Activated CD8-positive, alpha-beta T cell treated with anti-CD3 and anti-CD28 coated beads, Interleukin-2, amount 10 ng/mL, durations not matched to agents 7 days and 5 days (primary cell): Measurements from ENCODE around the gene HCAR3. TPM values are rescaled to one million over a fixed set of nuclear protein-coding genes. Genes with fewer than 3 reads are reported as not detected.
"Not testable (repeated sequence)": the region's sequence is repeated elsewhere in the genome, so short reads cannot be mapped to it uniquely, and the experiment has no call there.

Experiments used
- ATAC-seq: fragments of 150-1000 bp; cut with Tn5 transposase; one replicate; pipeline ENCODE4 v1.10.0; 2021; ENCODE audit warnings: moderate library complexity
- CTCF ChIA-PET: fragments of 350-600 bp; sonication (Branson Sonifier 250); formaldehyde crosslinking; loops from one replicate; lab custom pipeline; 2021; ENCODE audit warnings: antibody characterized with exemption; lab: Charles Lee
- POLR2A ChIA-PET: fragments of 350-600 bp; sonication (Branson Sonifier 250); formaldehyde crosslinking; loops from one replicate; lab custom pipeline; 2021; ENCODE audit warnings: antibody characterized with exemption; lab: Charles Lee
- DNase-seq: peaks from one replicate; pipeline ENCODE4 v3.0.0-alpha.2; 2020
- H3K27ac Mint-ChIP-seq: one replicate; pipeline ENCODE4 v1.8.0; 2021; ENCODE audit warnings: mild to moderate bottlenecking, mixed read lengths
- H3K27me3 Mint-ChIP-seq: one replicate; pipeline ENCODE4 v1.8.0; 2021; ENCODE audit warnings: low read depth, mixed read lengths
- H3K36me3 Mint-ChIP-seq: one replicate; pipeline ENCODE4 v1.8.0; 2021; ENCODE audit warnings: low read depth, mixed read lengths
- H3K4me1 Mint-ChIP-seq: one replicate; pipeline ENCODE4 v1.8.0; 2021; ENCODE audit warnings: low read depth, mixed read lengths
- H3K4me3 Mint-ChIP-seq: one replicate; pipeline ENCODE4 v1.8.0; 2021; ENCODE audit warnings: mild to moderate bottlenecking, mixed read lengths
- H3K9me3 Mint-ChIP-seq: one replicate; pipeline ENCODE4 v1.8.0; 2022; ENCODE audit warnings: mixed read lengths; ENCODE audit not compliant: insufficient read depth
- total RNA-seq, 2 experiments: library from RNA; stranded (reverse); gene quantifications; one replicate each; pipeline ENCODE4 v1.2.3, GENCODE V29; 2021

HCAR3 gene
- total RNA-seq, 2 experiments from 2014 or later: not detected

GRCh38 chr12:122686538-122686937 lies 30.1 kb downstream of the HCAR3 start:
- no peaks in the 10 kb centered on the region for H3K9me3 Mint-ChIP-seq
- no peaks in the 10 kb centered on the region for H3K36me3 Mint-ChIP-seq
- H3K27me3 Mint-ChIP-seq: no peaks in the 10 kb centered on the region
- ChIA-PET CTCF (no interaction called here), POLR2A (no interaction called here)
- H3K4me3 Mint-ChIP-seq: no peak overlapping the region
- H3K27ac Mint-ChIP-seq: no peak overlapping the region
- peaks cover 2% of the 10 kb centered on the region for H3K4me1 Mint-ChIP-seq
- ATAC-seq: no peak
- DNase-seq: no peak

GRCh38 chr12:122684297-122684813 lies 32.3 kb downstream of the HCAR3 start:
- Mint-ChIP-seq H3K4me1 (no peaks in the 10 kb centered on the region), H3K4me3 (no peak overlapping the region), H3K9me3 (no peaks in the 10 kb centered on the region), H3K27me3 (no peaks in the 10 kb centered on the region), H3K36me3 (no peaks in the 10 kb centered on the region), H3K27ac (no peak overlapping the region)
- ATAC-seq (no peak), DNase-seq (no peak)
- POLR2A ChIA-PET: no interaction called here
- CTCF ChIA-PET: no interaction called here

- Mint-ChIP-seq H3K4me3 (no peak overlapping the region), H3K36me3 (no peaks in the 10 kb centered on the region), H3K27me3 (no peaks in the 10 kb centered on the region), H3K4me1 (no peaks in the 10 kb centered on the region), H3K27ac (no peak overlapping the region), H3K9me3 (no peaks in the 10 kb centered on the region)
- ChIA-PET CTCF (no interaction called here), POLR2A (no interaction called here)
- ATAC-seq (no peak), DNase-seq (no peak)
Observed at GRCh38 chr12:122681814-122682213, 34.8 kb downstream of the HCAR3 start.

- CTCF ChIA-PET, H3K27ac Mint-ChIP-seq, ATAC-seq, H3K36me3 Mint-ChIP-seq, H3K9me3 Mint-ChIP-seq, H3K4me3 Mint-ChIP-seq, DNase-seq, H3K4me1 Mint-ChIP-seq, H3K27me3 Mint-ChIP-seq: not testable (repeated sequence)
- POLR2A ChIA-PET: interaction anchor here (0.6 kb wide), 1 partner anchor 374 kb away, joined by 3 read pairs; no protein-coding TSS in a partner anchor
Observed at GRCh38 chr12:122680989-122681388, 35.6 kb downstream of the HCAR3 start.

GRCh38 chr12:122676781-122677180 lies 39.8 kb downstream of the HCAR3 start:
- H3K4me1 Mint-ChIP-seq, H3K4me3 Mint-ChIP-seq, H3K9me3 Mint-ChIP-seq, H3K27me3 Mint-ChIP-seq, CTCF ChIA-PET, H3K27ac Mint-ChIP-seq, ATAC-seq, H3K36me3 Mint-ChIP-seq, DNase-seq, POLR2A ChIA-PET: not testable (repeated sequence)

DNA sequence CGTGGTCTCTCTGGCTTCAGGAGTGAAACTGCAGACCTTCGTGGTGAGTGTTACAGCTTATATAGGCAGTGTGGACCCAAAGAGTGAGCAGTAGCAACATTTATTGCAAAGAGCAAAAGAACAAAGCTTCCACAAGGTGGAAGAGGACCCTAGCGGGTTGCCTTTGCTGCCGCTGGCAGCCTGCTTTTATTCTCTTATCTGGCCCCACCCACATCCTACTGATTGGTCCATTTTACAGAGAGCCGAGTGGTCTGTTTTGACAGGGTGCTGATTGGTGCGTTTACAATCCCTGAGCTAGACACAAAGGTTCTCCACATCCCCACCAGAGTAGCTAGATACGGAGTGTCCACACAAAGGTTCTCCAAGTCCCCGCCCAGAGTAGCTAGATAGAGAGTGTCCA lies 40.6 kb downstream of the HCAR3 start:
- H3K4me1 Mint-ChIP-seq, H3K9me3 Mint-ChIP-seq, ATAC-seq, H3K4me3 Mint-ChIP-seq, DNase-seq, H3K27ac Mint-ChIP-seq, POLR2A ChIA-PET, CTCF ChIA-PET, H3K36me3 Mint-ChIP-seq, H3K27me3 Mint-ChIP-seq: not testable (repeated sequence)

DNA sequence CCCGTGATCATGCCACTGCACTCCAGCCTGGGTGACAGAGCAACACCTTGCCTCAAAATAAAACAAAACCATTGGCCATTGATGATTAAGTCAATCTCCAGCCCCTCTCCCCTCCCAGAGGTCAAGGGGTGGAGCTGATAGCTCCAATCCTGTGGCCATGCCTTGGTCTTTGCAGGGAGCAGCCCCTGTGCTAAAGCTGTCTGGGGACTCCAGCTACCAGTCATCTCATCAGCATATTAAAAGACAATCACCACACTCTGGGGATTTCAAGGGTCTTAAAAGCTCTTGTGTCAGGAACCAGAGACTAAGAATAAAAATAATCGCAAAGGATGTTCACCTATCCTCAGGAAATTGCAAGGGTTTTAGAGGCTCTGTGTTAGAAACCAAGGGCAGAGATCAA lies 44.1 kb downstream of the HCAR3 start:
- DNase-seq: no peak
- Mint-ChIP-seq H3K9me3 (no peaks in the 10 kb centered on the region), H3K4me3 (no peak overlapping the region), H3K27me3 (no peaks in the 10 kb centered on the region), H3K27ac (no peak overlapping the region), H3K36me3 (no peaks in the 10 kb centered on the region), H3K4me1 (no peaks in the 10 kb centered on the region)
- ChIA-PET POLR2A (no interaction called here), CTCF (interaction anchor here (2.0 kb wide), 1 partner anchor 80 kb away, joined by 4 read pairs; the partner anchor contains the start of gene DENR)
- ATAC-seq: no peak

DNA sequence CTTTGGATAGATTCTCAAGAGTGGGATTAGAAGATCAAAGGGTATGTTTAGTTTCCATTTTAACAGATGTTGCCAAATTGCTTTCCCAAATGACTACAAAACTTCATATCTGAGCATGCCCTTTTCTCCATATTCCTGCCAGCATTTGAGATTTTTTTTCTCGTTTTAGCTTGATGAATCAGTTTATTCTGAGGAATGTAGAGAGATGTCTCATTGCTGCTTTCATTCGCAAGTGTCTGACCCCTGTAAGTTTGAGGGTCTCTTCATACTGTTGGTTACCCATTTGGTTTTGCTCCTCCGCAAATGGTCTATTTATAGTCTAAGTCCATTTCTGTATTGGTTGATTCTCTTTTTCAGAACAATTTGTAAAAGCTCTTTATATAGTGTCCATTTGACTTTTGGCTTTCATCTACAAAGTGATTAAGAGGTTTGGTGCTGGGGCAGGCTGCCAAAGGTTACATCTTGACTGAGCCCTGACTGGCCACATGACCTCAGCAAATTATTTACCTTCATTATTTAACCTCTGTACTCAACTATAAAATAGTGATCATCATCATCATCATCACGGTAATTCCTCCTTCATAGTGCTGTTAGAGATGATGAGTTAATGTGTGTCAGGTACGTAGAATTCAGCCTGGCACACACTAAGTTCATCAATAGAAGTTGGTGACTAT lies 47.1 kb downstream of the HCAR3 start:
- no peak for ATAC-seq
- no peak overlapping the region for H3K27ac Mint-ChIP-seq
- H3K36me3 Mint-ChIP-seq: no peaks in the 10 kb centered on the region
- CTCF ChIA-PET: no interaction called here
- no peaks in the 10 kb centered on the region for H3K4me1 Mint-ChIP-seq
- POLR2A ChIA-PET: no interaction called here
- H3K9me3 Mint-ChIP-seq: no peaks in the 10 kb centered on the region
- no peaks in the 10 kb centered on the region for H3K27me3 Mint-ChIP-seq
- no peak for DNase-seq
- H3K4me3 Mint-ChIP-seq: no peak overlapping the region

DNA sequence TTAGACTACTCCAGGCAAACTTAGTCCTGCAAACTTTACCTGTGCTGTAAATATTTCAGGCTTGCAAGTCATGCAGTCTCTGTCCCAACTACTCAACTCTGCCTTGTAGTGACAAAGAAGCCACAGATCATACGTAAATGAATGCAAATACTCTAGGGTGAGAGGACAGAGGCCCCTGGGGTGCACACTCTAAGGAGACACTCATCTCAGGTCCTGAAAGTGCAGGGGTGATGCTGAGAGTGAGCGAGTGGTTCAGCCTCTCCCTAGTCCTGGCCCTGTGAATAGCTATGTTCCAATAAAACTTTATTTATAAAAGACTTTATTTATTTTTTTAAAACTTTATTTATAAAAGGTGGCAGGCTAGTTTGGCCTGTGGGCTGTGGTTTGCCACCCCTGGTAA lies 48.3 kb downstream of the HCAR3 start:
- H3K4me3 Mint-ChIP-seq: no peak overlapping the region
- DNase-seq (no peak), ATAC-seq (no peak)
- no peaks in the 10 kb centered on the region for H3K9me3 Mint-ChIP-seq
- POLR2A ChIA-PET: no interaction called here
- CTCF ChIA-PET: no interaction called here
- H3K27me3 Mint-ChIP-seq: no peaks in the 10 kb centered on the region
- H3K4me1 Mint-ChIP-seq: no peaks in the 10 kb centered on the region
- H3K36me3 Mint-ChIP-seq: no peaks in the 10 kb centered on the region
- no peak overlapping the region for H3K27ac Mint-ChIP-seq

GRCh38 chr12:122665759-122666158 lies 50.9 kb downstream of the HCAR3 start:
- H3K4me1 Mint-ChIP-seq: no peaks in the 10 kb centered on the region
- H3K27me3 Mint-ChIP-seq: no peaks in the 10 kb centered on the region
- no peaks in the 10 kb centered on the region for H3K9me3 Mint-ChIP-seq
- no peak for DNase-seq
- ATAC-seq: no peak
- CTCF ChIA-PET: interaction anchor here (0.6 kb wide), 1 partner anchor 52 kb away, joined by 4 read pairs; no protein-coding TSS in a partner anchor
- POLR2A ChIA-PET: interaction anchor here (0.6 kb wide), 1 partner anchor 1651 kb away, joined by 3 read pairs; no protein-coding TSS in a partner anchor
- H3K4me3 Mint-ChIP-seq: no peak overlapping the region
- H3K36me3 Mint-ChIP-seq: peaks cover 2% of the 10 kb centered on the region
- no peak overlapping the region for H3K27ac Mint-ChIP-seq

- ATAC-seq (no peak), DNase-seq (no peak)
- POLR2A ChIA-PET: interaction anchor here (0.6 kb wide), 1 partner anchor 1650 kb away, joined by 3 read pairs; no protein-coding TSS in a partner anchor
- CTCF ChIA-PET: interaction anchor here (0.6 kb wide), 1 partner anchor 52 kb away, joined by 4 read pairs; no protein-coding TSS in a partner anchor
- no peaks in the 10 kb centered on the region for H3K4me1 Mint-ChIP-seq
- no peak overlapping the region for H3K4me3 Mint-ChIP-seq
- peaks cover 2% of the 10 kb centered on the region for H3K36me3 Mint-ChIP-seq
- no peak overlapping the region for H3K27ac Mint-ChIP-seq
- H3K9me3 Mint-ChIP-seq: no peaks in the 10 kb centered on the region
- no peaks in the 10 kb centered on the region for H3K27me3 Mint-ChIP-seq
Observed at GRCh38 chr12:122665349-122665748, 51.3 kb downstream of the HCAR3 start.
